HG02642 (cell line): Measurements from ENCODE around the gene COL4A1.
"Not testable (repeated sequence)": the region's sequence is repeated elsewhere in the genome, so short reads cannot be mapped to it uniquely, and the experiment has no call there.

Source experiments
- ATAC-seq: cut with Tn5 transposase; IDR thresholded peaks from one replicate; pipeline ENCODE4 v1.9.1; 2021; ENCODE audit warnings: mild to moderate bottlenecking; ENCODE audit not compliant: unreplicated experiment, poor library complexity

The COL4A1 gene

DNA sequence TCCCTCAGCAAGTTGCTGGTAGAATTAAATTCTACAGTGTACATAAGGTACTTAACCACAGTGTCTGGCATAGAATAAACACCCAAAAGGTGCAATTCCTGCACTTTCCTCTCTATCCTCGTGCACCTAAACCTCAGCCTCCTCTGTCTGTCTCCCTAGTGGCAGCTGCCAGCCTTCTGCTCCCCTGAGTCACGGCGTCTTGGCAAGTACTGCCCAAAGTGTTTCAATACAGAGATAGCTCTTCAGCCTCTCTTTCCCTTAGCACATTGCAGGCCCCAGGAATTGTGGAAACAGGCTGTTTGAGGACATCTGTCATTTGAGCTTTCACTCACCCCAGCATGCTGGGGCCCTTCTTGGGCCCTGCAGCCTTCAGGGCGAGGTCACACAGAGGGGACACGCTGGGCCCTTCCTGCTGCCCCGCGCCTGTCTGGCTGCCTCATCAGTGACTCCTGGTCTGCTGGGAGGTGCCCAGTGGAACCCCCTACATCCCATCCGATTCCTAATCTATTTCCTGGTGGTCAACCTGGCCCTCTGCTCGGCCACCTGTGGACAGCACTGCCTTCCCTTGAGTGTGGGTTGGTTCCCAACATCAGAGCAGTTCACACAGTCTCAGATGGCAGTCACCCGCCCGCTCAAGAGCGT is 19.4 kb upstream of the COL4A1 start:
- no peak for ATAC-seq

DNA sequence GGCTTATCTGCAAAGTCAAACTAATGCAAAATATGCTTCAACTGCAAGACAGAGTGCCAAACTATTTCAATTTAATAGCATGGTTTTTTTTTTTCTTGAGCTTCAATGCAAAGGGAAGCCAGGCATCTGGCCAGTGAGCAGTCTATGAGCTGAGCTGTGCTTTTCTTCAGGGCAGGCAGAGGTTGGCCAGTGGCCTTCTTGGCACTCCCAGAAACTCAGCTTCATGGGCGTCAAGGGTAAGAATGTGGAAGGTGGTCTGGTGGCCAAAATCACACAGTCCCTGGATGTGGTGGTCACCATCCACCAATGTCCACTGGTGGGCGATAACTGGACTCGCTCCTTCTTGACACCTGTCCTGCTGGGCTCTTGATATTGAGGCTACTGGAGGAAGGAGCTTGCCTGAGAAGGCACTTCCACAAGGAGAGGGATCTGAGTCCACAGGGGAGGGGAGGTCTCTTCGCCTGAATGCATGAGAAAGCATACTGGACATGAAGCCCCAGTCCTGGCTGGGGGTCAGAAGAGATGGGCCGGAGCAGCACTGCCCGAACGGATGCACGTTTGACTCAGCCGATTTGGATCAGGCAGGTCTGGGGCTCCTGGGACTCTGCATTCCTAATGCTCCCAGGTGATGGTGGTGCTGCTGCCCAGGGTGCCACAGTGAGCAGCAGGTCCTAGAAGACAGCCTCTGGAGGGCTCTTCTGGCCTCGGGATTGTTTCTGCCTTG is 17.2 kb upstream of the COL4A1 start:
- ATAC-seq: no peak

DNA sequence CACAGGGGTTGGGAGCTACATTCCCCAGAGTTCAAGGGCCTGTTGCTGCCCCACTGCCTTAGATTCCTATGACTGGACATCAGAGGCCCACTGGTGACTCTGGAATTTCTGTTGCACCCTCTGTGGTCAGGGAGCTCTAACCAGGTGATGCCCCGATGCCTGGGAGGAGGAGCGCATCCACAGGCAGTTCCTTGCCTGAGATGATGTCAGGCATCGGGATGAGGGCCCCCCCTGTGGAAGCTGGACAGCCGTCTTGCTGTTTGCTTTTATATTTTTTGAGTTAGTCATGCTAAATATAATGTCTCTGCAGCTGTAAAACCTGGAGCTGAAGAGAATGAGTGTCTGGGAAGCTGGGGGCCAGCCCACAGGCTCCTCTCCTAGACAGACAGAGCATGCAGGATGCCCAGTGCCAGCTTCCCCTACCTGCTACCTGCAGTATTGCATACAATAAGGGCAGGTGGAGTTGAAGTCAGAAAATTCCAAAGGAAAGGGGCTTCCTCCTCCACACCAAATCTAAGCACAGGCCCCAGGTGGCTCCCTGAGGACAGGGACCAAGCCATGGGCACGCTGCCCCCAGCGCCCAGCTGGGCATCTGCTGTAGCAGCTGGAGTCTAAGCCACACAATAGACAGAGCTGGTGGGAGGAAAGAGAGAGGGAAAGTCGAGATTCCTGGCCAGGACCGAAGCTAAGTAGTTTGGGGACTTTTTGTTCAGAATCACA is 16.4 kb upstream of the COL4A1 start:
- no peak for ATAC-seq

DNA sequence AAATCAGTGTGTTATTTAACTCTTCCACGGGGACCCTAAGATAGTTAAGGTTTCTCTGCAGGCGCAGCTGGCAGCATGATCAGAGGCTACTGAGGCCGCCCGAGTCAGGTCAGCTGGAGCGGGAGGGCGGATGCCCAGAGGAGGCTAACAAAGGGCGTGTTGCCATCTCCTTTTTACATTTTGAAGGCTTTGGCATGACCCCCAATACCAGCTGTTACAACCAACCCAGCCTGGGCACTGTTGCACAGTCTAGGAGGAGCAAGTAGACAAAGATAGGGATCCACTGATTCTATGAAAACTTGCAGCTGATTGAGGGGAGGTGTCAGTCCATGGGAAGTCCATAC is 15.8 kb upstream of the COL4A1 start:
- no peak for ATAC-seq

GRCh38 chr13:110322126-110322827 is 15.3 kb upstream of the COL4A1 start:
- no peak for ATAC-seq

- ATAC-seq: not testable (repeated sequence)
Measured at GRCh38 chr13:110321573-110321972, 14.6 kb upstream of the COL4A1 start.

DNA sequence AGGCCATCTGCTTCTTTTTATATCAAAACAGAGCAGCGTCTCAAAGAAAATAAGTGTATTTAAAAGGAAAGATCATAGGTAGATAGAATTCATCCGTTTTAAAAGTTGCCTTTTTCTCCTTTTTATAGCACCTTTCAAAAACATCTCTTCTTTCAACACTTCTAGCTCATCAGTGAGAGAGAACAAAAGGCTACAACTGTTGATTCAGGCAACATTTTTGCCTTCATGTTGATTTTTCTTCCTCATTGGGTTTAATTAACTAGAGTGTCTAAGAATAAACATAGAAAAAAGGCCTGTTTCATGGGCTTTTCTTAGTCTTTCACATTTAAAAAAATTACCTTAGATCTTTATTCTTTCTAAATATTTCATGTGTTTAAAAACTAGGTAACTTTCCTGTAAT is 13.7 kb upstream of the COL4A1 start:
- ATAC-seq: no peak

- ATAC-seq: no peak
Measured at GRCh38 chr13:110319774-110320509, 13.0 kb upstream of the COL4A1 start.

GRCh38 chr13:110319397-110319773 is 12.4 kb upstream of the COL4A1 start:
- ATAC-seq: no peak

DNA sequence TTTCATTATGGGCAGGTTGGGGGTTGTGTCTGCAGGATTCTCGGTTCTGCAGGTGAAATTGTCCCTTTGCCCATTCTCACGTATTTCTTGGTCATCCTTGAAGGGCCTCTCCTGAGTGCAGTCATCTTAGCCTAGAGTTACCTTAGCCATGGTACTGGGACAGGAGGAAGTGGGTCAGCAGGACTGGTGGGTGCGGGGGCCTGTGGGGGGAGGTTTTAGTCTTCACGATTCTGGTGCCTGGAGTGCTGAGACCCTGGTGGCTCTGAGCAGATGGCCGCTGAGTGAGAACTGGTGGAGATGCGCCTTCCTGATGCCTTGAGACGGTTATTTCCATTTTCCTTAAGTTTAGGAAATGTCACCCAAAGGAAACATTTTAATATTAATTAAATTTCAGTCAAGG is 12.0 kb upstream of the COL4A1 start:
- ATAC-seq: no peak

DNA sequence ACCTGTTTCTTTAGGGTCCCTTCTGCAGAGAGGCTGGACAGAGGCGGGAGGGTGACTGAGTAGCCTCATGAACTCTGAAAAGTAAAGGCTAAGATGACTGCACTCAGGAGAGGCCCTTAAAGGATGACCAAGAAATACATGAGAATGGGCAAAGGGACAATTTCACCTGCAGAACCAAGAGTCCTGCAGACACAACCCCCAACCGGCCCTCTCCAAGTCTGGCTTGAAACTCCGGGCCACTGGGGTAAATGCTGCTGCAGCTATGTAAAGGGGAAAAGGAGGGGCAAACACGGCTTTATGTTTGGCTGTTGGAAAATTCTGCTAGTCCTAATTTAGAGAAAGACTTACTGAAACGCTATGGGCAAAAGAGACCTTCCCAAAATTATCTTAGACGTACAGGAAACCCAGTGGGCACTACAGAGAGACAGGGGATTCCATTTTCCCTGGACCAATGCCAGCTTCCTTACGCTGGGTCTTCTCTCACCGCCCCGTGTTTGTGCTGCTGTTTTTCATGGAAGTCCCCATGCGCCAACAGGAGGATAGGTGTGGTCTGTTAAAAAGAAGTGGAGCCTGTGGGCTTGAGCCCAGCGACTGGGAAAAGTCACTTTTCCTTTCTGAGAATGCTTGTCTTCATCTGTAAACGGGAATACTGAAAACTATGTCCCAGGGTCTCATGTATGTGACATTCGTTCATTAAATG is 10.7 kb upstream of the COL4A1 start:
- no peak for ATAC-seq

- no peak for ATAC-seq
Measured at GRCh38 chr13:110317093-110317492, 10.1 kb upstream of the COL4A1 start.

GRCh38 chr13:110316196-110316595 is 9.2 kb upstream of the COL4A1 start:
- no peak for ATAC-seq

- ATAC-seq: no peak
Measured at GRCh38 chr13:110314516-110315245, 7.7 kb upstream of the COL4A1 start.

DNA sequence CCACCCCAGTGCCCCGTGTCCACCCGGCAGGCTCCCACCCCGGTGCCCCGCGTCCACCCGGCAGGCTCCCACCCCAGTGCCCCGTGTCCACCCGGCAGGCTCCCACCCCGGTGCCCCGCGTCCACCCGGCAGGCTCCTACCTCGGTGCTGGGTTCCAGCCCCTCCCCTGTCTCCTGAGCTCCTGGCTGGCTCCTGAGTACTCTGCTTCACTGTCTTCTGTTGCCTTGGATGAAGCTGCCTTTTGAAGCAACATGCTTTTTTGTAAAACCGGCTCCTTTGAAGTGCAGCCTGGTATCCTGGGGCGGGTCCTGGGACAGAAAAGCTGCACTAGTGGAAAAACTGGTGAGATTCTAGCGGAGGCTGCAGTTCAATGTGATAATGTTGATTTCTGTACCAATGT is 6.8 kb upstream of the COL4A1 start:
- ATAC-seq: not testable (repeated sequence)

DNA sequence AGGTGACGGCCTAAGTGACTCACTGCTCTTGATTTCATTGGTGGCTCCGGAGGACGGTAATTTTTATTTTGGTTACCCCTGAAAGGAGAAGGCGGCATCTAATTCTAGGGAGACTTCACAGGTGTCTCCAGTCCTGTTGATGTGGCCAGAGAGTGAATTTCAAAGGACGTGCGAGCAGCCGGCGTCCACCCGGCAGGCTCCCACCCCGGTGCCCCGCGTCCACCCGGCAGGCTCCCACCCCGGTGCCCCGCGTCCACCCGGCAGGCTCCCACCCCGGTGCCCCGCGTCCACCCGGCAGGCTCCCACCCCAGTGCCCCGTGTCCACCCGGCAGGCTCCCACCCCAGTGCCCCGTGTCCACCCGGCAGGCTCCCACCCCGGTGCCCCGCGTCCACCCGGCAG is 6.3 kb upstream of the COL4A1 start:
- ATAC-seq: not testable (repeated sequence)

GRCh38 chr13:110312339-110313031 is 5.5 kb upstream of the COL4A1 start:
- no peak for ATAC-seq
